GM19240 (cell line): Measurements from ENCODE around the gene CCBE1.
"Not testable (repeated sequence)": the region's sequence is repeated elsewhere in the genome, so short reads cannot be mapped to it uniquely, and the experiment has no call there.

Experiments
- DNase-seq: peaks from one replicate; pipeline ENCODE4 v3.0.0; 2011; ENCODE audit warnings: low spot score; ENCODE audit not compliant: insufficient read length

Gene CCBE1

DNA sequence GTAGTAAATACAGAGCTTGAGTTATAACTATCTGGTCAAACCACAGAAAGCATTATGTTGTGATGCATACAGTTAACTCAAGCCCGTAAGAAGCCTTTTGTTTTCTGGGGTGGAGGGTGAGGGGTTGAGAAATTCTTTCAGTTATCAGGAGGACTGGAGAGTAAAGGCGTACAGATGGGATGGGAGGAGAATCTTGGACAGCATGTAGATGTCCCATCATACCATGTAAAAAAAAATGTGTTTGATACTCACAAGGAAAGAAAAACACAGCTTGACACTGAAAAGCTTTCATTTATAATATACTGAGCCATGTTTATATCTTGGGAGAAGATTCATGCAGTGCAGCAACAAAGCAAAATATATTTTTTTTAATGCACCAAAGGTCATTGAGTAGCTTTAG lies 12.4 kb downstream of the CCBE1 start:
- no peak for DNase-seq

DNA sequence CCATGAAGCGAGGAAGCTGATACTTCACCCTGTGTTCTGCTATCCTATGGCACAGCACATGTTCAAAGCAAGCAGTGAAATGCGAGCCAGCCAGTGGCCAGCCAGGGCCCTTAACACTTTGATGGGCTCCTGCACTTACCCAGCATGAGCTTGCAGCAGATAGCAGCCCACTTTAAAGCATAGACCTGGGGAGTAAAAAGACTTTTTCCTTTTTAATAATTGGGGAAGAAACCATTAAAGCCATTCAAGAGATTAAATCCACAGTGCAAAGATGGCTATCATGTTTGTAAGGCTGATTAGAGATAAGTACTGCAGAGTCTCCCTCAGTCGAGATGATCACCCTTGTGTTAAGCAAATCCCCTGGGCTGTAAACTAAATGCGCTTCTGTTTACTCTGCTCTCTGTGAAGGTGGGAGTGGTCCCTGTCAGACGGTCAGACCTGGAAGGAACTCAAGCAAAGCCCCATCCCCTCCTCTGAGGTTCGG lies 15.7 kb downstream of the CCBE1 start:
- DNase-seq, result no peak

DNA sequence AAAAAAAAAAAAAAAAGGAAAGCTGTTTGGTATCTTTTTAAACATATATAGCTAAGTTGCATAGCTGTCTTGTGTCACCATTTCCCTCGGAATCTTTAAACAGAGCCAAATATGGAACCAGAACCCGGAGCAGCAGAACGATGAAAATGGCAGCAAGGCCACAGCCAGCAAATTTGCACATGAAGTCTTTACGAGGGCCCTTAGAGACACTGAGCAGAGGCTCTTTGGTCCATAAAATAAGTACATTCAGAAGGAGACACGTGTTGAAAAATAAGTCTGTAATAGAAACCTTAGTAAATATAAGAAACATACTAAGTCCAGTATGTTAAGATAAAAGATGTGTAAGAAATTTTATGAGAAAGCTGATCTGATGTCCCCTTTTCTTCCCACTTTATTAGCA lies 16.2 kb downstream of the CCBE1 start:
- DNase-seq, result no peak

DNA sequence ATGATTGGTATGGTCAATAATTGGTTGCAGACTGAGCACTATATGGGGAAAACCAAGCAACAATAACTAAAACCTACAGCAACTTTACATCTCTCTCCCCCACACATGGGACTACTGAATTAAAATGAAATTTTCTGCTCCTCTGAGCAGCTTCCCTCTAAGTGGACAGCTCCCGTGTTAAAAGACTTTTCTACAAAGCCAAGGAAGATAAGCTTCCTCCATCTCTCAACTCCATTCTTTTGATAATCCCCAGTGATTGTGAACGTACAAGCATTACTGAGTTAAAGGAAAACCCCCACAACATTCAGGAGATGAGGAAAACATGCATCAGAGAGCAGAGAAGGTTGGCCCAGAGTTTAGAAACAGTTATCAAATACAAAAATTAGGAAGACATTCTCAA lies 21.9 kb downstream of the CCBE1 start:
- no peak for DNase-seq

DNA sequence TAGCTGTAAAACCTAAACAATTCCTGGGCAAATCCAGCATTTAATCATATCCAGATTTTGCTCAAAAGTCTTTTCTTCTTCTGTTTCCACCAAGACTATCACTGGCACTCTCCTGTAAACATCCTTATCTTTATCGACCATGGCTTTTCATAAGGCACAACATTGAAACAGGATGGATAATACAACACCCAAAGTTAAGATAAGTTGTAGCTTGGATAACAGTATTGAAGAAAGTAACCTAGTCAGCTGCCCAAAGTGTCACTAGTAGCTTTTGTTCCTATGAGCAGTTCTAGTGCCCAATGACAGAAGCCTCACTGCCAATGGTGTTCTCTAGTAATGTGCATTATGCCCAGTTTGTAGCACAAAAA lies 22.3 kb downstream of the CCBE1 start:
- no peak for DNase-seq

DNA sequence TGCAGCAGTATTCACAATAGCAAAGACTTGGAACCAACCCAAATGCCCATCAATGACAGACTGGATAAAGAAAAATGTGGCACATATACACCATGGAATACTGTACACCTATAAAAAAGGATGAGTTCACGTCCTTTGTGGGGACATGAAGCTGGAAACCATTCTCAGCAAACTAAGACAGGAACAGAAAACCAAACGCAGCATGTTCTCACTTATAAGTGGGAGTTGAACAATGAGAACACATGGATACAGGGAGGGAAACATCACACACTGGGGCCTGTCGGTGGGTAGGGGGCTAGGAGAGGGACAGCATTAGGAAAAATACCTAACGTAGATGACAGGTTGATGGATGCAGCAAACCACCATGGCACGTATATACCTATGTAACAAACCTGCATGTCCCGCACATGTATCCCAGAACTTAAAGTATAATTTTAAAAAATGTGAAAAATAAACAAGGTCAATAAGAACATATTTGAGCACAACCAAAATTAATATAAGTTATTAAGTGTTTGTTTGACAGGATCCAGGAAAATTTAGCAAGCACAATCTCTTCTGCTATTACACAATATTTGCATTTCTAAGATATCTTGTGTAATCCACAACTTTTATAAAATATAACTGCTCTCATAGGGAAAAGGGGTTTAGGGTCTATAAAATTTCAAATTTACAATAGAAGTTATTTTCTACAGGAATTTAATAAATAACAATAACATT lies 22.9 kb downstream of the CCBE1 start:
- DNase-seq, result no peak

DNA sequence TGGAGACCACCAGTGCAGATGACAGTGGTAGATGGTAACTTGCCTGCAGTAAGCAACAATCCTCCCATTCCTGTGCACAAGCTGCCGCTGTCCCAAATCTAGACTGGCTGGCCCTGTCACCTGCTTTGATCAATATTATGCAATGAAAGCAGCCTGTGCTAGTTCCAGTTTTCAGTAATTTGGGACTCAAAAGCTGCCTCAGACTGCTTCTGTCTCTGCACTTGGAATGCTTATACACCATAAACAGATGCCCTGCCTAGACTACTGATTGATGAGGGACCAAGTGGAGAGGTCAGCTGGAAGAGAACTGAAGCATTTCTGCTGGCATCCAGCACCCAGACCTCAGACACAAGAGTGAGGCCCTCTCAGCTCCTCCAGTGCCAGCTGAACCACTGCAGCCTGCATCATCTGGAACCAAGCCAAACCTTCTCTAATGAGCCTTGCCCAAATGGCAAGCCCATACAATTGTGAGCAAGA lies 24.9 kb downstream of the CCBE1 start:
- no peak for DNase-seq

DNA sequence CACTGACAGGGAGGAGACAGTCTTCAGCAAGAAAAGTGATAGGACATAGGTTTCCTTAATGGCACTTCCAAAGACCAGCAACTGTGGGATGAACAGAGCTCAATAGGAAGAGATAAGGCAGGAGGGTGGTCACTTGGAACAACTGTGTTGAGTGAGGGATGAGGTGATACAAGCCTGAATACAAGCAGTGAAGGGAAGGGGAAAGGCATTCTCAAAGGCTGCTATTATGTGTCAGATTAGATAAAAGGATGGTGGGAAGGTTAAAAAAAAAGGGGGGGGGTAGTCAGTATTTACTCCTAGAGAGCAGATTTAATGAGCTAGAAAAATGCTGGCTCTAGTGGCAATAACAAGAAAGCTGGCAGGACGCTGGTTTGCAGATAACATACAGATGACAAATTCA lies 25.7 kb downstream of the CCBE1 start:
- DNase-seq, result no peak

DNA sequence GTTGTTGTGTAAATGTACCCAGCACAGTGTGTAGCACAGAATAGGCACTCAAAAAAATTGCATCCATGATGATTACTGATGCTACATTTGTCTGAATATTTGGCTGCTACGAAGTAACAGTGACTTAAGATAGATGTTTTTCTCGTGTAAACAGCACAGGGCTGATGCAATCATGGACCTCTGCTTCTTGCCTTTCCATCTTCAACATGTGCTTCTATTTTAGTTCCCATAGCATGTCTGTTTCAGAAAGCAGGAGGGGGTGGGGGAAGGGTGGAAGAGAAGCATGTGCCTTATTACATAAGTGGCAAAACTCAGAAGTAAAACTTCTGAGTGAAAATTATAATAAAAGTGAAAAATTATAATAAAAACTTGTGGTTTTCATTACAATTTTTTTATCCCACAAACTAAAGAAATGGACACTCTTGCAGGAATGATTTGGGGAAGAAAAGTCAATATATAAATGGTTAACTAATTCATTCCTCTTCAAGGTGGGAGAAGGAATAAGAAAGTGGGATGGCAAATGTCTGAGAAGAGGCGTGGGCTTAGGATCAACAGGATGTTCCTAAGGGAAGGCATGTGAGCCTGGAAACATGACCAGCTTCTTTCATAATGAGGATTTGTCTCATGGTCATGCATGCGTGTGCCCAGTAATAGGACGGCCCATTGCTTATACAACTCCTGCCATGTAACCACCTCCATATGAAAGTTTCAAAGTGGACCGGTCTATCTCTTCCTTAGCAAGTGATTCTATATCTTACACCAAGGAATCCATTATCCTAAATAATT lies 27.2 kb downstream of the CCBE1 start:
- no peak for DNase-seq

DNA sequence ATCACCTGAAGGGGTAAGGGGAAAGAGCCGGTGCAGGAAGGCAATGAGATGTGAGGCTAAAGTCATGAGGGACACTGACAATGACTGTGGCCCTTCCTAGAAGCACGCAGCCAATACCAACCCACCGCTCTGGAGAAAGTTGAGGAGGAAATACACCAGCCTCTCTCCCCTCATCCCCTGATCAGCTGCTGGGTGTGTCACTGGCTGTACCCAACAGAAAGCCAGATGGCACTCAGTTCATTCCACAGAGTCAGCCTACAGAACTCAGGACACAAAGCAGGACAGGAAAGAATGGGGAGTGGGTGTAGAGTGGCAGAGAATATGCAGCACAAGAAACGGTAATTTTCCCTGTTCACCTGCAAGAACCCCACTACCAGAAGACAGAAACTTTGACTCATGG lies 29.7 kb downstream of the CCBE1 start:
- no peak for DNase-seq

DNA sequence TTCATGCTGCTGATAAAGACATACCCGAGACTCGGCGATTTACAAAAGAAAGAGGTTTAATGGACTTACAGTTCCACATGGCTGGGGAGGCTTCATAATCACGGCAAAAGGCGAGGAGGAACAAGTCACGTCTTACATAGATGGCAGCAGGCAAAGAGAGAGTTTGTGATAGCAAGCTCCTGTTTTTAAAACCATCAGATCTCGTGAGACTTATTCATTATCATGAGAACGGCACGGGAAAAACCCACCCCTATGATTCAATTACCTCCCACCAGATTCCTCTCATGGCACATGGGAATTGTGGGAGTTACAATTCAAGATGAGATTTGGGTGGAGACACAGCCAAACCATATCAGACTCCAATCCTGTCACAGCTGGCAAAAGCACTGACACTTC lies 31.2 kb downstream of the CCBE1 start:
- DNase-seq, result not testable (repeated sequence)

DNA sequence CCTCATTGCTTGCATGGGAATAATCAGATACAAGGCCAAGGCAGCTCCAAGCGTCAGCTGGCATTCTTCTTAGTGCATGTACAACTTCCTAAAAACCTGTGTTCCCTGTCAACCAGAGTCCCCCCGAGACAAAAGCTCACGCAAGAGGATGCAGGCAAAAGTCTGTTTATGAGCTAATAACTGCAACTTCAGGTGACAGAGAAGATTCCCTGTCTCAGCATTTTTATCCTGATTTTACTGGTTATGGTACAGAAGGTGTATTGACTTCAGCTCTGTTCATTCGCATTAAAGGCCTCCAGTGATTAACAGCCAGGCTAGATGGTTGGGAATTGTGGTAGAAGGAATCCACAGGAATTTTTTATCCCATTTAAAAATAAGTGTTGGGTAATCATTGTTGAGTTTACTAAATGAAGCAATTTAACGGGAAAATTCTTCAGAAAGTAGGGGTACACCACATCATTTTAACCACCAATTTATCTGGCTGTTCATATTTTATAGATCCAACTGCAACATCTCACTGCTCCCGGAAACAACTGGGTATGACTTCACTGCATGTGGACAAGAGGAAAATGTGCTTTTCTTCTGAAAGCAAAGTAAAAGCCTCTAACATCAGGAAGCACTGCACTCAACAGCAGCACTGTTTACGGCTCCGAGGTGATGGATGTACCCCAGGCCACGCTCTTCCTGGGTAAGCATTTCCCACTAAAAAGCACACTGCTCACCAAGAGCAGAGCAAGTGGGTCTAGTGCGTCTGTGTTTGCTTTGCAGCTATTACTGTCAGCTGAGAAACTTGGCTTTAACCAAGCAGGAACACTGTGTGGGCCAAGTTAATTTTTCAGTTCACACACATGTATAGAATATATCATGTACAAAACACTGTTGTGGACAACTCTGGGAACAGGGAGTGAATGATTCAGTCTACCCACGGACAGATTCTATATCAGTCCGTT lies 31.9 kb downstream of the CCBE1 start:
- no peak for DNase-seq

DNA sequence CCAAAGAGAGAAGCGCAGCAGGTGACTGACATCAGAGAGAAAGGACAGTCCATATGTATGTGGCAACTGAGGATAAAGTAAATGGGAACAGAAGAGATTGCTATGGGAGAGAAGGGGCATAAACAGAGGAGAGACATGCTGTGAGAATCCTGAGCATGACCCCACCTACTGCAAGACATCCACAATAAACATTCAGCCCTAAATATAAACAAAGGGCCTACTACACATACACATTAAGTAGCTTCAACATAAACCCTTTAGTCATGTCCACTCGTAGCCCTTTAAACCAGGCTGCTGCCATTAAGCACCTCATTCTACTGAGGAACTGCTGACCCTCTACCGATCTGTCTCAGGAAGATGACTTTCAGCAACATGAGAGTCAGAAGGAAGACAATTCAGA lies 32.9 kb downstream of the CCBE1 start:
- DNase-seq, result no peak

DNA sequence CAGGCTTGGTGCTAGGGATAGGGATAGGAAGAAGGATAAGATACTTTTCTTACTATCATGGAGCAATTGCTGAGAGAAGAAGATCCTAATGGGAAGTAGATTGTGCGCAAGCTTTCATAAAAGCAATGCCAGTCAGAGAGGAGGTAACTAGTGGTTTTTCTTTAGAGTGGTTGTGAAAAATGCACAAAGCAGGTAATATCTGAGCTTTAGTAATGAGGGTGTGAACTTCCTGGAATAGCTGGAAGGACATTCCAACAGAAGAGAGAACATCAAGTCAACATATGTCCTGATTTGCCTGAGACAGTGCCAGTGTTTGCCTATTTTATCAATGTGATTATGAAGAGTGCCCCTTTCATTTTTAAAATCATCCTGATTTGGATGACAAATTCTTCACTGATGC lies 34.1 kb downstream of the CCBE1 start:
- no peak for DNase-seq

DNA sequence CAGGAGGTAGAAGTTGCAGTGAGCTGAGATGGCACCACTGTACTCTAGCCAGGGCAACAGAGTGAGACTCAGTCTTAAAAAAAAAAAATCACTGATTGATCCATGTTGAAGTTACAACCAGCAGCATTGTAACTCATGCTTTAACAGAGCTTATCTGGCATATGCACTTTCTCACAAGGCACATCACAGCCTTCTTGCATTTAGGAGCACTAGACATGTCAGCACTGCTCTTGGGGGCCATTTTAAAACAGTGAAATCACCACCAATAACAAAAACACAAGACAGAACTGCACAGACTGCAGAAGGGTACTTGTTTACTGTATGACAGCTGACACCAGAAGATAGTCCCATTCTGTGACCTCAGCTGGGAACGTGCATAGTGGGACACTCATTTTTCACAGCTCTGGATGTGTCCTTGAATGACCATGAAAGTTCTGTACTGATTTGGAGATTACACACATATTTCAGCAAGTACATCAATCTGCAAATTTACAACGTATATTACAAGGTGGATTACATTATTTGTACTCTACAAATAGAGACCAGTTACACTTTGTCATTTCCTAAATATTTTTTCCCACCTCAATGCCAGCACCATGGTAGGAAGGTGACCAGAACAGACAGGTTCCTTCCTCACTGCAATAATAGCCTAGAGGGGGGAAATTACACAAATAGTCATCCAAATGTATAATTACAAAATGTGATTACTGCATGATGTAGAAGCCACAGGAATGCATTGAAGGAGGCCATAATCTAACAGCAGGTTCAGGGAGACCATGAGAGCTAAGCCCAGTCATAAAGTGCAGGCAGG lies 35.1 kb downstream of the CCBE1 start:
- DNase-seq, result no peak

DNA sequence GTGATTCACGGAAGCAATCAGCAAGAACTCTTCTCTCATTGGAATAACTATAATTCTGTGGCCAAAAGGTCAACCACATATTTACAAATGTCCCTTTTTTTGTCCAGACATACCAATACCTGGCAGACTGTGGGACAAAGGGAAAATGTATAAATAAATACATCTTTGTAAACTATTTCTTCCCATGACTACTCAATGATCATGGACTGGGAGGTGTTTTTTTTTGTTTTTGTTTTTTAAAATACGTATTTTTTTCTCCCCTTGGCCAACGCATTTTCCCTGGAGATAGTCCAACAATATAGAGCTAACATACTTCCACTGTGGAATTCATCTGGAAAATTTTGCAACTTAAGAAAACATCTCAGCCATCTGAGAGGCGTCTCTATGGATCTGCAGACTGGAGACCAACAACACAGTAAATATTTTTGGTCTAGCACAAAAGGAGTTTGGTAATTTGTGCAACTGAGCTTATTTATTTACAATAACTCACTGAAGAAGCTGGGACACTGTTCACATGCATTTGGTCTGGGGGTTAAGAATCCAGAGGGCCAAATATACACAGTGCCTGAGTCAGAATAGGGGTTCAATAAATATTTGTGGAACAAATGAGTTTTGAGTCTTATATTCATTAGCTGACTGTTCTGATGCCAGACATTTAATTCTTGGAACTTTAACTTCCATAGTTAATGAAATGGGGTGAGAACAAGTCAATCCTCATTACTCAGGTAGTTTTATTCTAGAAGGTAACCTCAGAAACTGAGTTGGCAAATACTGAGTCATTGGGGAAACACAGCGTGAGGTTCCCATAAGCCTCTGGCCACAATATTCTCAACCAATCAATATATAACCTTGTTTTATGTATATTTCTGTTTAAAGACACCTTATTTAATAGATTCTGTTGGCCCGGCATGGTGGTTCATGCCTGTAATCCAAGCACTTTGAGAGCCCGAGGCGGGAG lies 36.2 kb downstream of the CCBE1 start:
- DNase-seq, result no peak

DNA sequence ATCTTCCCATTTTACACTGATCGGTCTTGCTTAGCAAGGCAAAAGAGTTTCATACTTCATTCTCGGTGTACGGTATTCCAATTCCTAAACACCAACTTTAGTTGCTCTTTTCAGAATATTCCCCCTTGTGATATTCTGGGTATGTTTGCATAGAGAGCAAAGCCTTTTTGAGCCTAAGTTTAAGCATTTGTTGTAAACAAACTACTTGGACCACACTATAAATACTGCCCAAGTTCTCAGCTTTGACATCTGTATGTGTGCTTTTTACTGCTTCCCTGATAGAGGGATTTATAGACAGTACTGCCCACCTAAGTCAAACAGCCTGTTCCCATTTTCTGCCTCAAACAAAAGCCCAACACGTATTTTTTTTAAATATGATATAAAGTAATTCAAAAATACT lies 36.9 kb downstream of the CCBE1 start:
- no peak for DNase-seq

DNA sequence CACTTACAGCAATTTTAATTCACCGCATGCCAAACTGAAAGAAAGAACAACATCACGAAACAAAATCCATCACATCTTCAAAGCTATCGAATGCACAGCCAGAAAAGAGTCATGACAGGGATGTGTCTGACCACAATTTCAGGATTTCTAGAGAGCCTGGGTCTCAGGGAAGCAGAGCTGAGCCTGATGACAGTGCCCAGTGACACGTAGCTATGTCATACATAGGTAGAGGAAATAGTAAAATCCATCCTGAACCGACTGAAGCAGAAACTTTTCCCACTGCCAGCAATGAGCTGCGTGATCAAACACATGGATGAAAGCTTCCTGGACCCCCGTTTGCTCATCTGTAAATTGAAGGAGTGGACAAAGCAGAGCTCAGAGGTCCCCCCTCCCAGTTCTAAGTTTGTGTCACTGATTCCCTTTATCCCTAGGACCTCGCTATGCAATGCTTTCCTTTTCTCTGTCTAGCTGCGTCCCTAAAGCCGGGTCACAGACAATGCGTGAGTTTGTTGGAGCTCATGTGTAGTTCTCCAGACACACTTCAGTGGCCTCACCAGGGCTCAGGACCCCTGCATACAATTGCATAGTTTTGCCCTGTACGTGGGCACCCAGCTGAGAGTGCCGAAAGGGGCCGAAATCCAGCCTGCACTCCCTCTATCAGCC lies 37.6 kb downstream of the CCBE1 start:
- no peak for DNase-seq

DNA sequence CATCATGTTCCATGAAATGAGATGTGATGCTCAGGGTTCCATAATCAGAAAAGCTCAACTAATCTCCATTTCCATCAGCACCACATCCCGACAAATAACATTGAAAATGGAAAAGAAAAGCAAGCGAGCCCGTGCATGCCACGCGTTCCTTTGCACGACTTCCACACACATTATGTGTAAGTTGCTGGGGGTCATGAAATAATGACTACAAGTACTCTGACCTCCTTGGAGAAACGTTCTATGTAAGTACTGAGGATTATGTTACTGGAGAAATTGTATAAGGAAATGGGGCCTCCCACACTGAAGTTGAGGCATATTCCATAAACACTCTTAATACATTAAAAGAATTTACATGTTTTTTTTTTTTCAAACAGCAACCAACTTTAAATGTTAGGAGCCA lies 38.3 kb downstream of the CCBE1 start:
- no peak for DNase-seq
